Activated naive CD4-positive, alpha-beta T cell treated with anti-CD3 and anti-CD28 coated beads for 36 hours (primary cell): ENCODE results near the gene RCL1. TPM values are rescaled to one million over a fixed set of nuclear protein-coding genes. Genes with fewer than 3 reads are reported as not detected.
"Not testable (repeated sequence)": the region's sequence is repeated elsewhere in the genome, so short reads cannot be mapped to it uniquely, and the experiment has no call there.

Experiments used
- CTCF ChIA-PET: fragments of 350-600 bp; sonication (Branson Sonifier 250); formaldehyde crosslinking; loops from one replicate; lab custom pipeline; 2021; ENCODE audit warnings: antibody characterized with exemption; lab: Charles Lee
- DNase-seq: peaks from one replicate; pipeline ENCODE4 v3.0.0-alpha.2; 2020
- H3K27ac Mint-ChIP-seq: one replicate; pipeline ENCODE4 v1.8.0; 2021; ENCODE audit warnings: mild to moderate bottlenecking, mixed read lengths
- H3K27me3 Mint-ChIP-seq: one replicate; pipeline ENCODE4 v1.8.0; 2021; ENCODE audit warnings: low read depth, mixed read lengths
- H3K36me3 Mint-ChIP-seq: one replicate; pipeline ENCODE4 v1.8.0; 2021; ENCODE audit warnings: low read depth, mixed read lengths
- H3K4me1 Mint-ChIP-seq: one replicate; pipeline ENCODE4 v1.8.0; 2021; ENCODE audit warnings: low read depth, mixed read lengths
- H3K4me3 Mint-ChIP-seq: one replicate; pipeline ENCODE4 v1.8.0; 2021; ENCODE audit warnings: mild to moderate bottlenecking, moderate library complexity, mixed read lengths
- H3K9me3 Mint-ChIP-seq: one replicate; pipeline ENCODE4 v1.8.0; 2021; ENCODE audit warnings: mixed read lengths
- intact Hi-C: fragments of 100-400 bp; cut with micrococcal nuclease; formaldehyde crosslinking; loops from one replicate; pipeline ENCODE4 v1.15.1; 2023
- total RNA-seq, 2 experiments: library from RNA; stranded (reverse); gene quantifications; one replicate each; pipeline ENCODE4 v1.2.3, GENCODE V29; 2021

RCL1 gene
- 10 to 100 TPM; 26.9 to 30.7 TPM for total RNA-seq

GRCh38 chr9:4792572-4793458 lies at the start of gene RCL1:
RCL1 (plus strand) TSS chr9:4792944; CDS start chr9:4793092, 148 bp downstream.
- DNase-seq = peak; percentile 97
- peaks cover 3% of the 10 kb centered on the region for H3K9me3 Mint-ChIP-seq
- CTCF ChIA-PET = interaction anchor here (1.0 to 2.8 kb wide), 5 partner anchors 30 to 194 kb away, joined by 3 to 13 read pairs (median 3); no protein-coding TSS in a partner anchor
- peak within 1 kb of the TSS; percentile 96 for H3K4me3 Mint-ChIP-seq
- H3K36me3 Mint-ChIP-seq = peaks cover 9% of the 10 kb centered on the region
- H3K27me3 Mint-ChIP-seq = no peaks in the 10 kb centered on the region
- intact Hi-C loops = loop anchor here (1.0 to 2.0 kb wide), 13 partner anchors 22 to 1964 kb away; partner anchors contain the start of genes AK3, CDC37L1, JAK2 and KDM4C
- peak within 1 kb of the TSS; percentile 84 for H3K27ac Mint-ChIP-seq
- H3K4me1 Mint-ChIP-seq = peaks cover 49% of the 10 kb centered on the region

DNA sequence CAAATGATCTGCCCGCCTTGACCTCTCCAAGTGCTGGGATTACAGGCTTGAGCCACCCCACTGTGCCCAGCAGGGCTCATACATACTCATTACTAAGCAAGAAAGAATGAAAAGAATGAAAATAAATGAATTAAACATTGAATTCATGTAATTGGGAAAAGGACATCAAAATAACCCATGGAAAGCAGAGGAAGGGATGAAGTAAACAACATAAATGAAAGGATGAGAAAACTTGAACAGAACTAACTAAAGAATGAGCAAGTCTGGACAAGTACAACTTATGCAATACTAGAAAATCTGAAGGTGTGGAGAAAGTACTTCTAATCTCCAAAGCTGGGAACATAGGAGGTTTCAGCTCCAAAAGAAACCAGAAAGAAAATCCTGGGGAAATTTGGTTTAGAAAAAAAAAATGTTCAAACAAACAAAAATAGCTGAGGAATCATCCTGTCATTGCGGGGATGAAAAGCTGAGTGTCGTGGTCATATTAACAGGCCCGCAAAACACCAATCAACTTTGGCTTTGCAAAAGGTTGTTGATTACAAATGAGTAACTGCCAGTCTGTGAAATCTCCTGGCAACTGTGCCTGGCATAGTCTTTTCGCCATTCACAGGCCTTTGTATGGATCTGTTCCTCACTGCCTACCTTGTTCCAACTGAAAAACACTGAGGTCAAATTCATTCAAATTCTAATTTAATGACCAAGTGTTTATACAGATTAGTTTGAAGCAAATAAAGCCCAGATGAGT lies 49.4 kb upstream of the RCL1 start:
- intact Hi-C loops = loop anchor here (5.0 to 10.0 kb wide), 4 partner anchors 361 to 1021 kb away; no protein-coding TSS in a partner anchor
- Mint-ChIP-seq H3K27me3 (no peaks in the 10 kb centered on the region), H3K36me3 (peaks cover 10% of the 10 kb centered on the region), H3K4me1 (peaks cover 62% of the 10 kb centered on the region), H3K27ac (peak overlapping the region; percentile 83), H3K9me3 (peaks cover 1% of the 10 kb centered on the region), H3K4me3 (peak overlapping the region; percentile 91)
- CTCF ChIA-PET = interaction anchor here (0.7 to 1.2 kb wide), 3 partner anchors 16 to 384 kb away, joined by 3 to 5 read pairs (median 4); partner anchors contain the start of gene CDC37L1
- no peak for DNase-seq

GRCh38 chr9:4746278-4747030 lies 46.3 kb upstream of the RCL1 start:
- Mint-ChIP-seq H3K27me3 (no peaks in the 10 kb centered on the region), H3K27ac (peak overlapping the region; percentile 75), H3K9me3 (peaks cover 1% of the 10 kb centered on the region), H3K4me1 (peaks cover 61% of the 10 kb centered on the region), H3K36me3 (peaks cover 2% of the 10 kb centered on the region), H3K4me3 (no peak overlapping the region)
- intact Hi-C loops = loop anchor here (1.0 to 10.0 kb wide), 9 partner anchors 78 to 1018 kb away; partner anchors contain the start of gene PLGRKT
- DNase-seq = peak; percentile 23
- CTCF ChIA-PET = interaction anchor here (0.7 to 6.9 kb wide), 5 partner anchors 15 to 363 kb away, joined by 3 to 48 read pairs (median 3); no protein-coding TSS in a partner anchor

DNA sequence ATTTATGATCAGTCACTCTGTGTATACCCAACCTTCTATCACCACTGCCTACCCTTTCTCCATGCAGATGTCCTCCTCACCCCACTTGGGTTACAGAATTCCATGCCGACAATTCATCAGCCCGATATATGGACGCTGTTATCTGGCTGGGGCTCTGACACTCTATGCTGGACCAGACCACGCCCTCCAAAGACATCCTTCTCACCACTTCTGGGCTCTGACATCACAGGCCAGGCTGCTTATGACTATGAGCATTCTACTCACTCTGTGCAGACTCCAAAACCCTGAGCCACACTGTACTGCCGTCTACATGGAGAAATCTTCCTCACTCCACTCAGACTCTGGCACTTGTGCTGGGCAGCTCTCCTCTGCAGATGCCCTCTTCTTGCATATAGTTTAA lies 44.1 kb upstream of the RCL1 start:
- H3K27ac Mint-ChIP-seq = no peak overlapping the region
- peaks cover 46% of the 10 kb centered on the region for H3K4me1 Mint-ChIP-seq
- CTCF ChIA-PET = interaction anchor here (0.6 to 6.9 kb wide), 3 partner anchors 12 to 239 kb away, joined by 3 to 48 read pairs (median 10); no protein-coding TSS in a partner anchor

GRCh38 chr9:4750023-4750673 lies 42.6 kb upstream of the RCL1 start:
- Mint-ChIP-seq H3K36me3 (no peaks in the 10 kb centered on the region), H3K27ac (no peak overlapping the region), H3K4me3 (no peak overlapping the region), H3K27me3 (no peaks in the 10 kb centered on the region), H3K4me1 (peaks cover 34% of the 10 kb centered on the region), H3K9me3 (no peaks in the 10 kb centered on the region)
- intact Hi-C loops = no loop called here
- CTCF ChIA-PET = interaction anchor here (0.6 to 6.9 kb wide), 8 partner anchors 11 to 637 kb away, joined by 3 to 48 read pairs (median 4); no protein-coding TSS in a partner anchor
- no peak for DNase-seq

More for the DNA sequence above, 44.1 kb upstream of the RCL1 start:
- peaks cover 2% of the 10 kb centered on the region for H3K36me3 Mint-ChIP-seq
- DNase-seq = peak; percentile 22
- no peak overlapping the region for H3K4me3 Mint-ChIP-seq
- intact Hi-C loops = loop anchor here (10.0 kb wide), 2 partner anchors 836 to 1016 kb away; no protein-coding TSS in a partner anchor
- H3K9me3 Mint-ChIP-seq = peaks cover 1% of the 10 kb centered on the region
- H3K27me3 Mint-ChIP-seq = no peaks in the 10 kb centered on the region

DNA sequence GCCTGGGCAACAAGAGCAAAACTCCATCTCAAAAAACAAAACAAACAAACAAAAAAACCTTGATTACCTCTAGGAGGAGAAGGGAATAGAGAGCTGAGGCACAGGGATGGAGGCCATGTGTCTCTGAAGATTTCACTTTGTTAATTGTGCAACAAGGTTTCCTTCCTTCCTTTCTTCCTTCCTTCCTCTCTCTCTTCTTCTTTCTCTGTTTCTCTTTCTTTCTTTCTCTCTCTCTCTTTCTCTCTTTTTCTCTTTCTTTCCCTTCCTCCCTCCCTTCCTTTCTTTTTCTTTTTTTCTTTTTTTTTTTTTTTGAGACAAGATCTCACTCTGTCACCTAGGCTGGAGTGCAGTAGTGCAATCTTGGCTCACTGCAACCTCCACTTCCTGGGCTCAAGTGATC lies 38.2 kb upstream of the RCL1 start:
- DNase-seq, H3K4me3 Mint-ChIP-seq, H3K27me3 Mint-ChIP-seq, intact Hi-C loops, H3K27ac Mint-ChIP-seq, H3K36me3 Mint-ChIP-seq, H3K9me3 Mint-ChIP-seq, H3K4me1 Mint-ChIP-seq: not testable (repeated sequence)
- CTCF ChIA-PET = interaction anchor here (0.6 to 2.8 kb wide), 4 partner anchors 8 to 422 kb away, joined by 3 to 10 read pairs (median 3); no protein-coding TSS in a partner anchor

DNA sequence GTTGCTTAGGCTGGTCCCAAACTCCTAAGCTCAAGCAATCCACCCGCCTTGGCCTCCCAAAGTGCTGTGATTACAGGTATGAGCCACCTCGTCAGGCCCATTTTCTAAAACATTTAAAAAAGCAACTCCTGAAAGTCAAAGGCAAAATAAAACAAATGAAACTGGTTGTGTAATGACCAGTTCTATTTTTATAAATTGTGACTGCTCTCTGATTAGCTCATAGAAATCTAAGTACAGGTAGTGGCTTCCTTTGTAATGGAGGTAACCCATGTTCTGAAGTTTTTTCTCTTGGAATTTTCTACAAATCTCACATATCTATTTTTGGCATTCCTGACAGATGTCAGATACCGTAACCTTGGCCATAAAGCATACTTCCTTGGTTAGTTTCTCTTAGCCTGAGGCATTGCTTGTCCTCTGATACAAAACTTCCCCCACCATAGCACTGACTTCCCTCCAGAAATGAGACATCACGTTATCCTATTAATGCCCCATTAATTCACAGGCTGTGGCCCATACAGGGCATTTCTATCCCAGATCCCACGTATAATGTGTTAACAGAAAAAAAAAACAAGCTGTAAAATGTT lies 37.6 kb upstream of the RCL1 start:
- intact Hi-C loops = no loop called here
- peaks cover 3% of the 10 kb centered on the region for H3K4me1 Mint-ChIP-seq
- no peak overlapping the region for H3K27ac Mint-ChIP-seq
- H3K4me3 Mint-ChIP-seq = no peak overlapping the region
- H3K27me3 Mint-ChIP-seq = peaks cover 2% of the 10 kb centered on the region
- no peaks in the 10 kb centered on the region for H3K9me3 Mint-ChIP-seq
- DNase-seq = no peak
- CTCF ChIA-PET = interaction anchor here (0.7 to 1.6 kb wide), 5 partner anchors 11 to 233 kb away, joined by 3 read pairs; no protein-coding TSS in a partner anchor
- H3K36me3 Mint-ChIP-seq = no peaks in the 10 kb centered on the region

DNA sequence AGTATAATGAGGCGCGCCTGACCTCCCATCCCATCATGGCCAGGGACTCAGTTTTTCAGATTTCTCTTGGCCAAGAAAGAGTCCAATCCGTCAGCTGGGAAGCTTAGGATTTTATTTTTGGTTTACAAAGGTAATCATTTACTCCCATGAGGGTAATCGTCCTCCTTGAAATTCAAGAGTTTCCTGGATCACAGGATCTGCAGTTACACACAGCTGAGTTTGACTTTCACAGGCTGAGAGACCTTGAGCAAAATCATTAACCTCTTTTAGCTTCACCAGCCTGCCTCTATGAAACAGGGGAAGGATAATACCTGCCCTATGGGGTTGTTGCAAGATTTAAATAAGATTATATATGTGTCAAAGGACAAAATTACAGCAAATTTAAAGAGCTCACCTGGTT lies 36.3 kb upstream of the RCL1 start:
- H3K4me1 Mint-ChIP-seq = peaks cover 3% of the 10 kb centered on the region
- H3K9me3 Mint-ChIP-seq = no peaks in the 10 kb centered on the region
- H3K36me3 Mint-ChIP-seq = no peaks in the 10 kb centered on the region
- peaks cover 5% of the 10 kb centered on the region for H3K27me3 Mint-ChIP-seq
- H3K27ac Mint-ChIP-seq = no peak overlapping the region
- no peak for DNase-seq
- H3K4me3 Mint-ChIP-seq = no peak overlapping the region
- CTCF ChIA-PET = interaction anchor here (1.2 to 1.4 kb wide), 2 partner anchors 152 to 834 kb away, joined by 3 to 6 read pairs; no protein-coding TSS in a partner anchor
- intact Hi-C loops = no loop called here

DNA sequence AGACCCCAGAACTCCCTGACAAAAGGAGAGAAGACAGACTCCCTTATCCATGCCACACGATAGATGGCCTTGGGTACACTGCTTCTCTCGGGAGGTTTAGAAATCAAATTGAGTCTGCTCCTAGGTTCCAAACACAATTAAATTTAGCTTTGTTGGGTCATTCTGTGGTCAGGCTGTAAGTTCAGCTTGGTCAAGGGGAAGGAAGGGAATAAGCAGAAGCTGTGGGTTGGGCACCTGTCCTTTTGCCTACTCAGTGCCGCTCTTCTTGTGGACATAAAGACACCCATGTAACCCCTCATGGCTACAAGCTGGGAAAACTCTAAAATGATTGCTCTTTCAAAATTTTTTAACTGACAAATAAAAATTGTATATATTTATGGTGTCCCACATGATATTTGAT lies 32.6 kb upstream of the RCL1 start:
- H3K27ac Mint-ChIP-seq = no peak overlapping the region
- intact Hi-C loops = no loop called here
- CTCF ChIA-PET = interaction anchor here (0.5 to 6.4 kb wide), 32 partner anchors 12 to 844 kb away, joined by 3 to 92 read pairs (median 4); partner anchors contain the start of genes AK3 and JAK2
- DNase-seq = no peak
- H3K4me3 Mint-ChIP-seq = no peak overlapping the region
- H3K9me3 Mint-ChIP-seq = no peaks in the 10 kb centered on the region
- H3K27me3 Mint-ChIP-seq = peaks cover 7% of the 10 kb centered on the region
- H3K4me1 Mint-ChIP-seq = peaks cover 22% of the 10 kb centered on the region
- H3K36me3 Mint-ChIP-seq = no peaks in the 10 kb centered on the region

DNA sequence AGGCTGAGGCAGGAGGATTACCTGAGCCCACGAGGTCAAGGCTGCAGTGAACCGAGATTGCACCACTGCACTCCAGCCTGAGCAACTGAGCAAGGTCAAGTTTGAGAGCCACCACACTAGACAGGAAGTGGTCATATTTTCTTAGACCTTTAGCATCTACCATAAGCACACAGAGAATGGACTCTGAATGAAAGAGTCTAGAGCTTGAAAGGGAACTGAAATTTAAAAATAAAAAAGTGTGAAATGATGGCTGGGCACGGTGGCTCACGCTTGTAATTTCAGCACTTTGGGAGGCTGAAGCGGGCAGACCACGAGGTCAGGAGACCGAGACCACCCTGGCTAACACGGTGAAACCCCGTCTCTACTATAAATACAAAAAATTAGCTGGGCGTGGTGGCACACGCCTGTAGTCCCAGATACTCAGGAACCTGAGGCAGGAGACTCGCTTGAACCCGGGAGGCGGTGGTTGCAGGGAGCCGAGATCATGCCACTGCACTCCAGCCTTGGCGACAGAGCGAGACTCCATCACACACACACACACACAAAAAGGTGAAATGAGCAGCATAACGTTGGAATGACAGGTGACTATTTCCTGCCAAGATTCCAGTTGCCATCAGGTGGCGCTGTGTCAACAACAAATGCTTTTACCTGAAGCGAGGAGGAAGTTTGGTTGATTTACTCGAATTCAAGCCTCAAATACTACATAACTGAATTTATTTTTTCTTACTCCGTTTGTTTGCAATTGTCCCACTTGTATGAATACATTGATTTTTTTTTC lies 30.4 kb upstream of the RCL1 start:
- CTCF ChIA-PET = interaction anchor here (0.6 to 6.4 kb wide), 26 partner anchors 9 to 664 kb away, joined by 3 to 92 read pairs (median 4); partner anchors contain the start of genes JAK2 and RCL1

More for the DNA sequence above, 30.4 kb upstream of the RCL1 start:
- H3K27ac Mint-ChIP-seq = peak overlapping the region; percentile 81
- intact Hi-C loops = loop anchor here (1.0 to 2.0 kb wide), 7 partner anchors 35 to 838 kb away; no protein-coding TSS in a partner anchor
- peak; percentile 94 for DNase-seq
- H3K4me1 Mint-ChIP-seq = peaks cover 22% of the 10 kb centered on the region
- no peaks in the 10 kb centered on the region for H3K9me3 Mint-ChIP-seq
- H3K4me3 Mint-ChIP-seq = peak overlapping the region; percentile 49
- no peaks in the 10 kb centered on the region for H3K36me3 Mint-ChIP-seq
- peaks cover 7% of the 10 kb centered on the region for H3K27me3 Mint-ChIP-seq
